Caco-2 (cell line): ENCODE measurements around the gene MBD5. TPM values are rescaled to one million over a fixed set of nuclear protein-coding genes. Genes with fewer than 3 reads are reported as not detected.

Source experiments
- BruUV-seq: library from RNA; stranded (reverse); fragments of 400-500 nt; replicated peaks from 2 replicates; lab custom pipeline; 2021; lab: Mats Ljungman, UMichigan
- CTCF ChIA-PET: fragments of 300-600 bp; sonication (Branson Sonifier 250); formaldehyde crosslinking; loops from one replicate; lab custom pipeline; 2022; ENCODE audit warnings: antibody characterized with exemption; lab: Charles Lee
- POLR2A ChIA-PET: fragments of 300-600 bp; sonication (Branson Sonifier 250); formaldehyde crosslinking; loops from one replicate; lab custom pipeline; 2022; ENCODE audit warnings: antibody characterized with exemption; lab: Charles Lee
- DNase-seq, 2 experiments: peaks; one replicate each; pipeline versions ENCODE4 v3.0.0 to v3.0.0-alpha.2; 2020 to 2022
- H3K27me3 ChIP-seq: replicated peaks from 2 replicates; pipeline ENCODE4 v1.6.0; 2011; ENCODE audit warnings: low read length; ENCODE audit not compliant: control insufficient read depth, insufficient read depth
- H3K36me3 ChIP-seq: 2 replicates; pipeline ENCODE4 v1.5.1; 2011; ENCODE audit warnings: low read length; ENCODE audit not compliant: control insufficient read depth, insufficient read depth
- H3K4me1 ChIP-seq: fragments of 250-450 bp; sonication (Bioruptor Pico); 2 replicates; pipeline ENCODE4 v1.5.1; 2020; ENCODE audit warnings: mild to moderate bottlenecking
- H3K4me3 ChIP-seq: 2 replicates; pipeline ENCODE4 v1.5.1; 2011; ENCODE audit warnings: low read depth, mild to moderate bottlenecking, control low read depth, low read length
- H3K9me3 ChIP-seq: fragments of 250-450 bp; sonication (Bioruptor Pico); 2 replicates; pipeline ENCODE4 v1.5.1; 2020; ENCODE audit warnings: mild to moderate bottlenecking, moderate library complexity
- H3K27ac Mint-ChIP-seq: one replicate; pipeline ENCODE4 v1.8.0; 2022; ENCODE audit warnings: mixed read lengths; ENCODE audit not compliant: unreplicated experiment
- H3K27me3 Mint-ChIP-seq: one replicate; pipeline ENCODE4 v1.8.0; 2022; ENCODE audit warnings: mixed read lengths; ENCODE audit not compliant: insufficient read depth, unreplicated experiment
- H3K36me3 Mint-ChIP-seq: one replicate; pipeline ENCODE4 v1.8.0; 2022; ENCODE audit warnings: mild to moderate bottlenecking, mixed read lengths; ENCODE audit not compliant: insufficient read depth, unreplicated experiment
- H3K4me1 Mint-ChIP-seq: one replicate; pipeline ENCODE4 v1.8.0; 2022; ENCODE audit warnings: low read depth, mixed read lengths; ENCODE audit not compliant: unreplicated experiment
- H3K4me3 Mint-ChIP-seq: one replicate; pipeline ENCODE4 v1.8.0; 2022; ENCODE audit warnings: mild to moderate bottlenecking, moderate library complexity, mixed read lengths; ENCODE audit not compliant: unreplicated experiment
- H3K9me3 Mint-ChIP-seq: one replicate; pipeline ENCODE4 v1.8.0; 2022; ENCODE audit warnings: mixed read lengths; ENCODE audit not compliant: unreplicated experiment
- CTCF ChIP-seq, 2 experiments: fragments of 200-600 bp in 1 of 2; IDR thresholded peaks; 1 replicate in 1 of 2; 2 replicates in 1 of 2; pipeline versions ENCODE4 v1.5.1 to v1.8.0; 2011 to 2022; ENCODE audit warnings: antibody characterized with exemption in 1 of 2, control low read depth in 1 of 2, inconsistent platforms in 1 of 2, low read depth in 1 of 2, low read length in 1 of 2, mild to moderate bottlenecking in 1 of 2, moderate library complexity in 1 of 2; ENCODE audit not compliant: insufficient read depth in 1 of 2, severe bottlenecking in 1 of 2, unreplicated experiment in 1 of 2
- intact Hi-C: fragments of 100-400 bp; cut with micrococcal nuclease; formaldehyde crosslinking; loops from one replicate; pipeline ENCODE4 v1.10.0; 2022; ENCODE audit not compliant: unreplicated experiment
- total RNA-seq: library from RNA; stranded (reverse); gene quantifications from 2 replicates; pipeline ENCODE4 v1.2.3, GENCODE V29; 2022

The MBD5 gene
- total RNA-seq, 1 experiment from 2014 or later: 23.7 TPM

DNA sequence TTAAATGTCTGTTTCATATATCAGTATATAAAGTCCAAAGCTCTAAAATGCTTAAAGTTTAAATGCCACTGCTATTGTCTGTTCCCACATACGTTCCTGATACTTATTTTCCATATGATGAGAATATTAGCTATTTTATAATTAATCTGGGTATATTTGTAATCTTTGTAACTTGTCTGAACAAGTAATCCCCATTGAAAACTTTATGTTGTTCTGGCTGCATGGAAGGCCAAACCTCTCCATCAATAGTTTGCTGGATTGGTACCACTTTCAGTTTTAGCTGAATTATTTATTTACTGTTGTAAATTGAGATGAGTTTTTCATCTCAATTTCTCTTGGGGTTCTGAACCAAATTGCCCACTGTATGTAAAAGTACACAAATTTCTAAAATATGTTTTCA lies 1.5 kb downstream of the MBD5 start:
- BruUV-seq: TSS peak; percentile 20
- peak overlapping the region; percentile 60 for H3K4me3 ChIP-seq
- H3K9me3 ChIP-seq: no peaks in the 10 kb centered on the region
- no peaks in the 10 kb centered on the region for H3K9me3 Mint-ChIP-seq
- H3K27me3 Mint-ChIP-seq: no peaks in the 10 kb centered on the region
- H3K4me3 Mint-ChIP-seq: peak overlapping the region; percentile 89
- POLR2A ChIA-PET: no interaction called here
- intact Hi-C loops: loop anchor here (5.0 to 10.0 kb wide), 2 partner anchors 95 to 622 kb away; partner anchors contain the start of gene EPC2
- CTCF ChIA-PET: no interaction called here
- peak overlapping the region; percentile 85 for H3K27ac Mint-ChIP-seq
- peaks cover 15% of the 10 kb centered on the region for H3K4me1 Mint-ChIP-seq
- H3K36me3 Mint-ChIP-seq: peaks cover 7% of the 10 kb centered on the region
- no peak for DNase-seq
- no peak for TF ChIP-seq CTCF (IDR thresholded peaks at IDR 0.05; ENCODE audit: insufficient read depth in 1 of 2, low read depth in 1 of 2, low read length in 1 of 2, severe bottlenecking in 1 of 2, unreplicated experiment in 1 of 2)
- no peaks in the 10 kb centered on the region for H3K36me3 ChIP-seq
- peaks cover 6% of the 10 kb centered on the region; the same call in 1 of the 2 replicates for H3K4me1 ChIP-seq
- H3K27me3 ChIP-seq: no peaks in the 10 kb centered on the region

DNA sequence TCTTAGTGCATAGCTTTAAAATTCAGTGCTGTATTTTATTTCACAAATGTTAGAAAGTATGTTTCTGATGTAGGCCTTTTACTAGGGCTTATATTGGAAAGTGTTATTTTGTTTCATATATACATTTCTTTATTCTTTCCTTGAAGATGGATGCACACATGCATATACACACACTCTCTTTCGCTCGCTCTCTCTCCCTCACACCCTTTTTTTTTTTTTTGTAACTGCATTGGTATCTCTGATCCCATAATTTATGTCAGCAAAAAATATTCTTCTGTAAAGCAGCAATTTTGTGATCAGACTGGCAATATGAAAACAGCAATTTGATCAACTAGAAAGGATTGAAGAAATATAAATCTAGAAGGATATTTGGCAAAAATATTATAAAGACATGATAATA lies 2.0 kb downstream of the MBD5 start:
- BruUV-seq: no TSS peak
- TF ChIP-seq CTCF (IDR thresholded peaks at IDR 0.05; ENCODE audit: insufficient read depth in 1 of 2, low read depth in 1 of 2, low read length in 1 of 2, severe bottlenecking in 1 of 2, unreplicated experiment in 1 of 2): no peak
- H3K4me3 Mint-ChIP-seq: peak overlapping the region; percentile 34
- no peak overlapping the region for H3K4me3 ChIP-seq
- intact Hi-C loops: loop anchor here (5.0 to 10.0 kb wide), 2 partner anchors 96 to 622 kb away; partner anchors contain the start of gene EPC2
- no peak overlapping the region for H3K27ac Mint-ChIP-seq
- no peak for DNase-seq
- H3K9me3 ChIP-seq: no peaks in the 10 kb centered on the region
- no peaks in the 10 kb centered on the region for H3K27me3 ChIP-seq
- H3K9me3 Mint-ChIP-seq: no peaks in the 10 kb centered on the region
- H3K4me1 Mint-ChIP-seq: peaks cover 15% of the 10 kb centered on the region
- H3K27me3 Mint-ChIP-seq: no peaks in the 10 kb centered on the region
- H3K36me3 ChIP-seq: no peaks in the 10 kb centered on the region
- peaks cover 6% of the 10 kb centered on the region; the same call in 1 of the 2 replicates for H3K4me1 ChIP-seq
- CTCF ChIA-PET: no interaction called here
- peaks cover 7% of the 10 kb centered on the region for H3K36me3 Mint-ChIP-seq
- POLR2A ChIA-PET: no interaction called here

GRCh38 chr2:148023861-148024260 lies 3.0 kb downstream of the MBD5 start:
- CTCF ChIA-PET: no interaction called here
- DNase-seq: no peak
- Mint-ChIP-seq H3K36me3 (peaks cover 7% of the 10 kb centered on the region), H3K4me3 (no peak overlapping the region), H3K27ac (no peak overlapping the region), H3K9me3 (no peaks in the 10 kb centered on the region), H3K27me3 (no peaks in the 10 kb centered on the region), H3K4me1 (peaks cover 9% of the 10 kb centered on the region)
- Histone ChIP-seq H3K9me3 (no peaks in the 10 kb centered on the region), H3K4me1 (peaks cover 6% of the 10 kb centered on the region; the same call in 1 of the 2 replicates), H3K27me3 (no peaks in the 10 kb centered on the region), H3K36me3 (no peaks in the 10 kb centered on the region), H3K4me3 (no peak overlapping the region)
- POLR2A ChIA-PET: no interaction called here
- BruUV-seq: no TSS peak
- intact Hi-C loops: loop anchor here (5.0 to 10.0 kb wide), 2 partner anchors 97 to 621 kb away; partner anchors contain the start of gene EPC2
- TF ChIP-seq CTCF (IDR thresholded peaks at IDR 0.05; ENCODE audit: insufficient read depth in 1 of 2, low read depth in 1 of 2, low read length in 1 of 2, severe bottlenecking in 1 of 2, unreplicated experiment in 1 of 2): no peak
